HFFc6 (cell line): ENCODE data around the gene FTCDNL1. TPM values are rescaled to one million over a fixed set of nuclear protein-coding genes. Genes with fewer than 3 reads are reported as not detected.

Experiments
- DNase-seq: peaks from one replicate; pipeline ENCODE4 v3.0.0-alpha.2; 2018
- H3K27ac Mint-ChIP-seq: 2 replicates; pipeline ENCODE4 v1.8.0; 2020; ENCODE audit warnings: mild to moderate bottlenecking, mixed read lengths
- H3K27me3 Mint-ChIP-seq: 2 replicates; pipeline ENCODE4 v1.8.0; 2021; ENCODE audit warnings: mild to moderate bottlenecking, moderate library complexity, mixed read lengths; ENCODE audit not compliant: insufficient read depth
- H3K36me3 Mint-ChIP-seq: 2 replicates; pipeline ENCODE4 v1.8.0; 2021; ENCODE audit warnings: low read depth, mixed read lengths
- H3K4me1 Mint-ChIP-seq: 2 replicates; pipeline ENCODE4 v1.8.0; 2020; ENCODE audit warnings: low read depth, mixed read lengths
- H3K4me3 Mint-ChIP-seq: 2 replicates; pipeline ENCODE4 v1.8.0; 2020; ENCODE audit warnings: mild to moderate bottlenecking, moderate library complexity, mixed read lengths
- H3K9me3 Mint-ChIP-seq: 2 replicates; pipeline ENCODE4 v1.8.0; 2020; ENCODE audit warnings: mild to moderate bottlenecking, mixed read lengths
- total RNA-seq, 6 experiments: library from RNA; stranded (reverse); fragmentation: NEBNext Ultra II Directional; extraction: Animal tissue kit (Norgen Biotek cat#: 25700); gene quantifications; 2 replicates in 1 of 6; 3 replicates in 5 of 6; pipeline ENCODE4 v1.2.3, GENCODE V29; 2021
- TF ChIP-seq, protein P1 (sequence below): fragments of 200-600 bp; sonication (generic); IDR thresholded peaks from 2 replicates; pipeline ENCODE4 v1.5.0; 2021; ENCODE audit warnings: antibody characterized with exemption, mild to moderate bottlenecking

The FTCDNL1 gene
- total RNA-seq, 6 experiments from 2014 or later = 0.43 to 0.80 (median 0.64) TPM

DNA sequence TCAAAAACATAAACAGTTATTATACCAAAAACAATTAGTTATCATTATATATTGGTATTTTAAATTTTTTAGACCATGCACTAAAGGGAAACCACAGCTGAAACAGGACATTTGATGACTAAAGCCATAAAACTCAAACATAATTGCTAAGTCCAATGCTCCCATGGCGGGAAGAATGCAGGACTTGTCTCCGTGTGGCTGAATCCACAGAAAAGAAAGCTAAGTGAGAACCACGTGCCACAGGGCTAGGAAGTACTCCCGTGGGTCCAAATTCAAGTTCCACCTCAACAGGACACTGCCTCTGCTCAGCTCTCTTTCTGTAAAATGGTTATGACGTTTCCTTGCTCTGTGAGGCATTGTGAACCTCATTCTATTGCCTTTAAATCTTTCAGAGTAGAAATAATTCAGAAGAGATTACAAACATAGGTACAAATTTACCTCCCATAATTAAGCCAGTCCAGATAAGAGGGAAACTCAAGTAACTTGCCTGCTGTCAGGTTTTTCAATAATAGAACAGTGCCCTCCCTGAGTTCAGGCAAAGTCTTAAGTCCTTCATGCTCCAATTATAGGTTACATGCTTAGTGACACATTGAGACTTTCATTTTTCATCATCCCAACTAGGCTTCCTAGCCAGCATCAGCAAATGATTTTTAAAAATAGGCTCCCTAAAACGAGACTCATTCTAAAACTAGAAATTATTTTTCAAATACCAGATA is 36.7 kb downstream of the FTCDNL1 start:
- Mint-ChIP-seq H3K27ac (no peak overlapping the region), H3K4me1 (no peaks in the 10 kb centered on the region), H3K9me3 (no peaks in the 10 kb centered on the region), H3K36me3 (no peaks in the 10 kb centered on the region), H3K27me3 (0 out of 2 replicates have a peak, but pooled peaks cover 3% of the 10 kb centered on the region), H3K4me3 (no peak overlapping the region)
- no peak for DNase-seq
- TF ChIP-seq, protein P1, sequence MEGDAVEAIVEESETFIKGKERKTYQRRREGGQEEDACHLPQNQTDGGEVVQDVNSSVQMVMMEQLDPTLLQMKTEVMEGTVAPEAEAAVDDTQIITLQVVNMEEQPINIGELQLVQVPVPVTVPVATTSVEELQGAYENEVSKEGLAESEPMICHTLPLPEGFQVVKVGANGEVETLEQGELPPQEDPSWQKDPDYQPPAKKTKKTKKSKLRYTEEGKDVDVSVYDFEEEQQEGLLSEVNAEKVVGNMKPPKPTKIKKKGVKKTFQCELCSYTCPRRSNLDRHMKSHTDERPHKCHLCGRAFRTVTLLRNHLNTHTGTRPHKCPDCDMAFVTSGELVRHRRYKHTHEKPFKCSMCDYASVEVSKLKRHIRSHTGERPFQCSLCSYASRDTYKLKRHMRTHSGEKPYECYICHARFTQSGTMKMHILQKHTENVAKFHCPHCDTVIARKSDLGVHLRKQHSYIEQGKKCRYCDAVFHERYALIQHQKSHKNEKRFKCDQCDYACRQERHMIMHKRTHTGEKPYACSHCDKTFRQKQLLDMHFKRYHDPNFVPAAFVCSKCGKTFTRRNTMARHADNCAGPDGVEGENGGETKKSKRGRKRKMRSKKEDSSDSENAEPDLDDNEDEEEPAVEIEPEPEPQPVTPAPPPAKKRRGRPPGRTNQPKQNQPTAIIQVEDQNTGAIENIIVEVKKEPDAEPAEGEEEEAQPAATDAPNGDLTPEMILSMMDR = no peak

DNA sequence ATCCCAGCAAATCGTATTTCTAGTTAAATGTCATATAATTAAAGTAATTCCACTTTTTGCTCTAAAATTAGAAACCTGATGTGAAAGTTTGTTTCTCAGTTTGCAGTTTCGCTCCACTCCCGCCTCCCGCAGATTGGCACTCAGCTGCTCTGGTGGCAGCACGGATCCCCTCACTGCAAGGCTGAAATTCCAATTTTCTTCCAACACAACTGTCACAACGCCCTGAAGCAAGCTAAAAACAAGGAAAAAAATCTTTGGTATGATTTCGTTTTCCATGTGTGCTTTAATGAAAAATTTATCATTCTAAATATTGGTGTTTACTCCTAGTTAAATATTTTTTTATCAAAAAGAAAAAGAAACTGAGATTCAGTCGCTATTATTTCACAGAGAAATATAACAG is 38.5 kb downstream of the FTCDNL1 start:
- Mint-ChIP-seq H3K27ac (no peak overlapping the region), H3K36me3 (no peaks in the 10 kb centered on the region), H3K9me3 (no peaks in the 10 kb centered on the region), H3K27me3 (0 out of 2 replicates have a peak, but pooled peaks cover 3% of the 10 kb centered on the region), H3K4me1 (no peaks in the 10 kb centered on the region), H3K4me3 (no peak overlapping the region)
- DNase-seq = no peak
- TF ChIP-seq, protein P1 = no peak

DNA sequence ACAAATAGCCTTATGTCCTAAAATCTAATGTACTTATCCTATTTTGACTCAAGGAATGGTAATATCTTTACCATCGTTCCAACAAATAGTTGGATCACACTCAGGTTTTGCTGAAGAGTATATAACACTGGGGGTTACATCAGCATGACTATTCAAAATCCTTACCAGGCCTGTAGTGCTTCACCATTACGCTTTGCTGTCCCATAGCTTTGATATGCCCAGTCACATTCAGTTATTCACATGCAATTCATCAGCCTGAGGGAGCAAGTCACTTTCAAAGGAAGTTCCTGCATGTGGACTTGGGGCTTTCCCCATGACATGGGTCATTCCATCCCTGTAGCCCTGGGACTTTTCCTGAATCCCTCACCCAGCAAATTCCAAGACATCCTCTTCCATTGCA is 39.6 kb downstream of the FTCDNL1 start:
- H3K4me3 Mint-ChIP-seq = no peak overlapping the region
- no peaks in the 10 kb centered on the region for H3K4me1 Mint-ChIP-seq
- DNase-seq = no peak
- H3K27ac Mint-ChIP-seq = no peak overlapping the region
- no peaks in the 10 kb centered on the region for H3K36me3 Mint-ChIP-seq
- no peaks in the 10 kb centered on the region for H3K9me3 Mint-ChIP-seq
- H3K27me3 Mint-ChIP-seq = 0 out of 2 replicates have a peak, but pooled peaks cover 3% of the 10 kb centered on the region
- TF ChIP-seq, protein P1 = no peak

DNA sequence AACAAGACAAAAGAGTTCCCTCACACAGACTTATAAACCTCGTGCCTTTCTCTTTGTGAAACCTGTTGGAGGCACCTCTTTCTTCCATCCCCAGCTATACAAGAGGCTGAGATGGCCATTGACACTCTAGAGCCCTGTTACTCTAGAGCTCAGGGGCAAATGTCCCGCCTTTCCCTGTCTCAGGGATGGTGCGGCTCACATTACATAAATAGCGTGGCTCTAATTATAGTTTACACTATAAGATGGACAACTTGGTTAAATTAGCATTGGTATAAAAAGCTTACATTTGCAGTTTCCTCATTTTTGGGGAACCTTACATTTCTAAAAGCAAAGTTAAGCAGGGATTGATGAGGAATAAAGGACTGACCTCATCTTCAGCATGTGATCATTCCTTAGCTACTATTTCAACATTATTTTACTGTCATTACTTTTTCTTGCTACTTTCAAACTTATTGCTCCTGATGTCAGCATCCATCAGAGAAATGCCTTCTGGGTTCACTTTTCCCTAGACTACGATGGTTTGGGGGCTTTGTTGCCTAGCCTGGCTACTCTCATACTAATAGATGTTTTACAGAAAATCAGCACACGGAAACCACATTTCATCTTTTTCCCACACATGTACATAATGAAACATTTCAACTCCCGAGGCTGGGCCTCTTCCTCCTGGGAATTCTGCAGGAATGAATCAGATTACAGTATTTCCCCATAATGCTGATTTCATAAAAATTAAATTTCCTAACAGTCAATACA is 40.4 kb downstream of the FTCDNL1 start:
- TF ChIP-seq, protein P1 = no peak
- Mint-ChIP-seq H3K27me3 (0 out of 2 replicates have a peak, but pooled peaks cover under 1% of the 10 kb centered on the region), H3K4me1 (no peaks in the 10 kb centered on the region), H3K36me3 (no peaks in the 10 kb centered on the region), H3K4me3 (no peak overlapping the region), H3K27ac (no peak overlapping the region), H3K9me3 (no peaks in the 10 kb centered on the region)
- no peak for DNase-seq

DNA sequence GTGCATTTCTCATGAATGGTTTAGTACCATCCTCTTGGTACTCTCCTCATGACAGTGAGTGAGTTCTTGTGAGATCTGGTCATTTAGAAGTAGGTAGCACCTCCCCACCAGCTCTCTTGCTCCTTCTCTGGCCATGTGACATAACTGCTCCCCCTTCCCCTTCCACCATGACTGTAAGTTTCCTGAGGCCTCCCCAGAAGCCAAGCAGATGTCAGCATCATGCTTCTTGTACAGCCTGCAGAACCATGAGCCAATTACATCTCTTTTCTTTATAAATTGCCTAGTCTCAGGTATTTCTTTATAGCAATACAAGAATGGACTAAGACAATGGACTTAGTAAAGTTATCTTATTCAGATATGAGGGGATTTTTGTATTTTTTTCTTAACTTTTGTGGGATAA is 43.0 kb downstream of the FTCDNL1 start:
- Mint-ChIP-seq H3K4me3 (no peak overlapping the region), H3K27ac (no peak overlapping the region), H3K27me3 (peaks cover 2% of the 10 kb centered on the region), H3K4me1 (no peaks in the 10 kb centered on the region), H3K9me3 (no peaks in the 10 kb centered on the region), H3K36me3 (no peaks in the 10 kb centered on the region)
- DNase-seq = no peak
- TF ChIP-seq, protein P1 = no peak
